ENCODE measurements around the gene EDN3. TPM values are rescaled to one million over a fixed set of nuclear protein-coding genes. Genes with fewer than 3 reads are reported as not detected.

Gene EDN3
- polyA plus RNA-seq (2012; ENCODE audit: missing spikeins): not detected

GRCh38 chr20:59300333-59301081 is at the start of gene EDN3:
TSS of gene EDN3 (plus strand) at chr20:59300611. CDS start at chr20:59300813, 202 bp downstream.
- FAIRE-seq (no peak), DNase-seq (ENCODE audit: insufficient read length) (no peak)
- TF ChIP-seq POLR2AphosphoS5 (IDR thresholded peaks at IDR 0.05; ENCODE audit: low read depth, low read length) (no peak), POLR2A (IDR thresholded peaks at IDR 0.05; ENCODE audit: low read depth, low read length) (no peak), TAF1 (IDR thresholded peaks at IDR 0.05; ENCODE audit: borderline replicate concordance, low read depth, low read length) (no peak)

GRCh38 chr20:59253325-59253724 is 47.1 kb upstream of the EDN3 start:
- FAIRE-seq (no peak), DNase-seq (ENCODE audit: insufficient read length) (no peak)
- TF ChIP-seq TAF1 (IDR thresholded peaks at IDR 0.05; ENCODE audit: borderline replicate concordance, low read depth, low read length) (no peak), POLR2AphosphoS5 (IDR thresholded peaks at IDR 0.05; ENCODE audit: low read depth, low read length) (no peak), POLR2A (IDR thresholded peaks at IDR 0.05; ENCODE audit: low read depth, low read length) (no peak)

GRCh38 chr20:59253779-59254319 is 46.6 kb upstream of the EDN3 start:
- no peak for TF ChIP-seq POLR2AphosphoS5 (IDR thresholded peaks at IDR 0.05; ENCODE audit: low read depth, low read length)
- no peak for TF ChIP-seq TAF1 (IDR thresholded peaks at IDR 0.05; ENCODE audit: borderline replicate concordance, low read depth, low read length)
- no peak for TF ChIP-seq POLR2A (IDR thresholded peaks at IDR 0.05; ENCODE audit: low read depth, low read length)
- DNase-seq (ENCODE audit: insufficient read length) (no peak), FAIRE-seq (no peak)

- TF ChIP-seq TAF1 (IDR thresholded peaks at IDR 0.05; ENCODE audit: borderline replicate concordance, low read depth, low read length): no peak
- TF ChIP-seq POLR2A (IDR thresholded peaks at IDR 0.05; ENCODE audit: low read depth, low read length): no peak
- TF ChIP-seq POLR2AphosphoS5 (IDR thresholded peaks at IDR 0.05; ENCODE audit: low read depth, low read length): no peak
- no peak for DNase-seq (ENCODE audit: insufficient read length)
- FAIRE-seq: no peak
Observed at GRCh38 chr20:59255256-59255655, 45.2 kb upstream of the EDN3 start.

- TF ChIP-seq POLR2A (IDR thresholded peaks at IDR 0.05; ENCODE audit: low read depth, low read length): no peak
- no peak for TF ChIP-seq TAF1 (IDR thresholded peaks at IDR 0.05; ENCODE audit: borderline replicate concordance, low read depth, low read length)
- TF ChIP-seq POLR2AphosphoS5 (IDR thresholded peaks at IDR 0.05; ENCODE audit: low read depth, low read length): no peak
- FAIRE-seq (no peak), DNase-seq (ENCODE audit: insufficient read length) (no peak)
Observed at GRCh38 chr20:59258221-59258621, 42.2 kb upstream of the EDN3 start.

- TF ChIP-seq POLR2AphosphoS5 (IDR thresholded peaks at IDR 0.05; ENCODE audit: low read depth, low read length) (no peak), TAF1 (IDR thresholded peaks at IDR 0.05; ENCODE audit: borderline replicate concordance, low read depth, low read length) (no peak), POLR2A (IDR thresholded peaks at IDR 0.05; ENCODE audit: low read depth, low read length) (no peak)
- FAIRE-seq (no peak), DNase-seq (ENCODE audit: insufficient read length) (no peak)
Observed at GRCh38 chr20:59259946-59260345, 40.5 kb upstream of the EDN3 start.

- FAIRE-seq (no peak), DNase-seq (ENCODE audit: insufficient read length) (no peak)
- TF ChIP-seq TAF1 (IDR thresholded peaks at IDR 0.05; ENCODE audit: borderline replicate concordance, low read depth, low read length) (no peak), POLR2A (IDR thresholded peaks at IDR 0.05; ENCODE audit: low read depth, low read length) (no peak), POLR2AphosphoS5 (IDR thresholded peaks at IDR 0.05; ENCODE audit: low read depth, low read length) (no peak)
Observed at GRCh38 chr20:59265298-59265697, 35.1 kb upstream of the EDN3 start.

- no peak for TF ChIP-seq POLR2AphosphoS5 (IDR thresholded peaks at IDR 0.05; ENCODE audit: low read depth, low read length)
- TF ChIP-seq POLR2A (IDR thresholded peaks at IDR 0.05; ENCODE audit: low read depth, low read length): no peak
- TF ChIP-seq TAF1 (IDR thresholded peaks at IDR 0.05; ENCODE audit: borderline replicate concordance, low read depth, low read length): no peak
- no peak for DNase-seq (ENCODE audit: insufficient read length)
- FAIRE-seq: no peak
Observed at GRCh38 chr20:59268870-59269269, 31.5 kb upstream of the EDN3 start.

- FAIRE-seq: no peak
- DNase-seq (ENCODE audit: insufficient read length): no peak
- TF ChIP-seq POLR2AphosphoS5 (IDR thresholded peaks at IDR 0.05; ENCODE audit: low read depth, low read length) (no peak), POLR2A (IDR thresholded peaks at IDR 0.05; ENCODE audit: low read depth, low read length) (no peak), TAF1 (IDR thresholded peaks at IDR 0.05; ENCODE audit: borderline replicate concordance, low read depth, low read length) (no peak)
Observed at GRCh38 chr20:59269411-59270025, 30.9 kb upstream of the EDN3 start.

GRCh38 chr20:59270380-59270779 is 30.0 kb upstream of the EDN3 start:
- DNase-seq (ENCODE audit: insufficient read length) (no peak), FAIRE-seq (no peak)
- TF ChIP-seq POLR2AphosphoS5 (IDR thresholded peaks at IDR 0.05; ENCODE audit: low read depth, low read length) (no peak), POLR2A (IDR thresholded peaks at IDR 0.05; ENCODE audit: low read depth, low read length) (no peak), TAF1 (IDR thresholded peaks at IDR 0.05; ENCODE audit: borderline replicate concordance, low read depth, low read length) (no peak)

- TF ChIP-seq POLR2AphosphoS5 (IDR thresholded peaks at IDR 0.05; ENCODE audit: low read depth, low read length) (no peak), TAF1 (IDR thresholded peaks at IDR 0.05; ENCODE audit: borderline replicate concordance, low read depth, low read length) (no peak), POLR2A (IDR thresholded peaks at IDR 0.05; ENCODE audit: low read depth, low read length) (no peak)
- no peak for DNase-seq (ENCODE audit: insufficient read length)
- no peak for FAIRE-seq
Observed at GRCh38 chr20:59273739-59274357, 26.6 kb upstream of the EDN3 start.

Data from GM12892 (cell line).